HCEC 1CT (cell line): Measurements from ENCODE around the gene PRKAG2.

Experiments
- DNase-seq: peaks from one replicate; pipeline ENCODE4 v3.0.0-alpha.2; 2017

The PRKAG2 gene

DNA sequence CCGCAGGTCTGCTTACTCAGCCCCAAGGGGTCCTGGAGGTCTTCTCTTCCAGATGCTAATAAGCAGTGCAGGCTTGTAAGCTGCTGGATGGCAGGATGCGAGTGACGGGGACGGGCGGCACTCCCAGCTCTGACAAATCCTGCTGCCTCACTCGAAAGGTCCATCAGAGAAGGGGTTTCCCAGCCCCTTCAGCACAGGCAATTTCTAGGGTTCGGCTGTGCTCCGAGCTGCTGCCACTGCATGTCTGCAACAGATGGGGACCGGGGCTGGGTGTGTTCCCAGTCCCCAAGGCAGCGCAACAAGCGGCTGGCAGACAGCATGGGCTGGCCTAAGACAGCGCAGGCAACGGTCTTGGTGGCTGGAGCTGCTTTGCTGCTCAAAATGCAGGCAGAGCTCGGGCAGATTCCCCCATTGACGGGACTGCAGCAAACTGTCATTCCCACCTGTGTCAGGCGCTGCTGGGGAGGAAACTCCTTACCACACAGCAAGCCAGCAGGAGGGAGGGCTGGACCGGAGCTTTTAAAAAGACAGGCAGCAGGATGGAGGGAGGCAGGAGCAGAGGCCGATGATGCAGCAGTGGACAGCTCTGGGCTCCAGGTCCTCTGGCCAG lies 62.4 kb downstream of the PRKAG2 start:
- no peak for DNase-seq

GRCh38 chr7:151813997-151814396 lies 62.9 kb downstream of the PRKAG2 start:
- no peak for DNase-seq

DNA sequence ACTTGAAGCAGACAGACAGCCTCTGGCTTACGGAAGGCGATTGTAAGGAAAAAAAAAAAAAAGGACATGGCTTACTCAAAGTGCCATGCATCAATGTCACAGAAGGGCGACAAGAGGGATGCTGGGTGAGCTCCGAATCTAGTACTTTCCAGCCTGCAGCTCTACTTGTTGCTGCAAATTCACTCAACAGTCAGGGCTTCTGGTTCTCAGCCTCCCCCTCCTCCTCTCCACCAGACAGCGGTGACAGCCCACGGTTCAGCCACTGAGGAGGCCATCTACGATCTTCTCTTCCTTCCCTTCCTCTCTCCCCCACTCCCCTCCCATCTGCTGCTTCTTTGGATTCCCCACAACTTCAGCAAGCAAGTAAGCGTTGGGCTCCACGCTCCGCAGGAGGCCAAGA lies 63.5 kb downstream of the PRKAG2 start:
- DNase-seq: no peak

DNA sequence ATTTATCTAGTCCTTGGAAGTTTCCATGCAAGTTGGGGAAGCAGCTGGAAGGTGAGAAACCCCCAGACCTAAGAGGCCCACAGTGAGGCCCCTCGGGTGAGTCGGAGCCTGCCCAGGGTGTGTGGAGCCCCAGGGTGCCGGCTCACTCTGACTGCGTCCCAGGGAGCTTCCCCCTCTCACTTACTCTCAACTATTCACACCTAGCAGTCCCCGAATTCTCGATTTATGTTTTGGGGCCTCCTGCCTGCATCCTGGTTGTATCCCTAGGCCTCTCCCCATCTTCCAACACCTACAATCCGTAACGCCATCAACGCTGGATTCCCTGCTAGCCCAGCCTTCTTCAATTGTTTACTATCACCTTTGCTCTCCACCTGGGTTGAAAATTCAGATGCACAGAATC lies 63.9 kb downstream of the PRKAG2 start:
- no peak for DNase-seq

DNA sequence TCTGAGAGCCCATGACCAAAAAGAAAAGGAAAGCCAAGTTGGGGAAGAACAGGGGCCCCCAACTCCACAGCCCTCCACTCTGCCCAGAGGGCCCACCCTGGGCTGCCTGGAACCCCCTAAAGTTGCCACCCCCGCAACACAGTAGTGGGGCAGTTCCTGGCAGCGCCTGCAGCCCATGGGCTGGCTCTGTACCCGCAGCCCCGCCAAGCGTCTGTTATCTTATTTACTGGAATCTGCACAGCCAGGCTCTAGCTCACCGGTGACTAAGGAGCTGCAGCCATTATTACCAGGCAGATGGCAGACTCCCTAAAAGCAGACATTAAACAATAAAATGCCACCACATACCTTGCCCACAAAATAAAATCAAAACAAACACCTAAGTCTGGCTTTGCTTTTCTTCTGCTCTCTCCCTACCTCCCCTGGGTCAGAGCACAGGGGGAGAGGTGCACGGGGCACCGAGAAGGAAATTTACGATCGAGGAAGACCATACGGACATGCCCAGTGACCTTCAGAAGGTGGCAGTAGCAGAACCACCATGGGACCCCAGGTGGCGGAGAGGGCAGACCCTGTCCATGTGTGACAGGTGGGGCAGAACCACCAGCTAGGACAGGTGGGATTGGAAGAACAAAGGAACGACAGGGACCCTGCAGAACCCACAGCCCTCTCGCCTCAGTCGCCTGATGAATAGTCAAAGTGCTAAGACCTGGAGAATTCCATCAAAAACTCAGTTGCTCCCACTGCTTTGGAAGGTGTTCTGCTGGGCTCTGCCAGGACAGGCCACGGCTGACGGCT lies 66.3 kb downstream of the PRKAG2 start:
- no peak for DNase-seq

DNA sequence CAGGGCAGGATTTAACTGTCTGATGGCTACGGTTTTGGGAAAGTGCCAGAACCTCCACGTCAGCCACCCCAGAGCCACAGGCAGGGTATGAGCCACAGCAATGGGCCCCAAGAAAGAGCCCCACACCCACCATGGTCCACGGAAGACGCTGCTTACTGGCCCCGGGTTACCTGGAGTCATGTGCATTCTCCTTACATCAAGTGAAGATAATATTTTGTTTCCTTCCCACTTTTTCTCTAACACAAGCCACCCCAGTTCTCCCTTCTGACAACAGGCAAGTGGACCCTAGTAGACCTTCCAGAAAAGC lies 67.1 kb downstream of the PRKAG2 start:
- DNase-seq: no peak

DNA sequence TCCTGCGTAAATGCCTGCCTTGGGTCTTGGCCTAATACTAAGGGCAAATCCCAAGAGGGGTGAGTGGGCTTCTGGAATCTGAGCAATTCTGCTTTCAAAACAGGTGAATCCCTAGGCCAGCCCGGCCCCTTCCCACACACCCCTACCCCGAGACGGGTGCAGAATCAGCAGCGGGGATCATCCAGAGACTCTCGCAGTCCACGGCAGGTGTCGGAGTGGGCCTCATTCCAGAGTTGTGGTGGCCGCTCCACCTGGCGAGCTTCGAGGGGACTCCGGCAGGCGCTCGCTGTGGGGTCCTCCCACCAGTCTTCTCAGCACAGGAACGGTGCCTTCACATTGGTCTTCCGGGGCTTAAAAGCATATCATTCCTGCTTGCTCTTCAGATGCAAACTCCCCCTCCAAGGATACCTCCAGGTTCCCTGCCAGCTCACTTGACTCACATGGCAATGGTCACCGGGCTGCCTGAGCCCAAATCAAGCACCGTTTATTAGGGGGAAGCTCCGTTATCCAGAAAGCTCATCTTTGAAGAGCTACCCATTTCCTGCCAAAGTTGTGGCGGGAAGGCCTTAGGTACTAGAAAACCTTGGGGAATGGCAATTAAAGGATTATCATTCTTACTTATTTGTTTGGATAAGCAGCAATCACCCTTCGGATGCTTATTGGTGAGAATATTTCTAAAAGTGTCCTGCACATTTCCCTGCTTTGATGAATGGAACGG lies 67.6 kb downstream of the PRKAG2 start:
- DNase-seq: no peak

DNA sequence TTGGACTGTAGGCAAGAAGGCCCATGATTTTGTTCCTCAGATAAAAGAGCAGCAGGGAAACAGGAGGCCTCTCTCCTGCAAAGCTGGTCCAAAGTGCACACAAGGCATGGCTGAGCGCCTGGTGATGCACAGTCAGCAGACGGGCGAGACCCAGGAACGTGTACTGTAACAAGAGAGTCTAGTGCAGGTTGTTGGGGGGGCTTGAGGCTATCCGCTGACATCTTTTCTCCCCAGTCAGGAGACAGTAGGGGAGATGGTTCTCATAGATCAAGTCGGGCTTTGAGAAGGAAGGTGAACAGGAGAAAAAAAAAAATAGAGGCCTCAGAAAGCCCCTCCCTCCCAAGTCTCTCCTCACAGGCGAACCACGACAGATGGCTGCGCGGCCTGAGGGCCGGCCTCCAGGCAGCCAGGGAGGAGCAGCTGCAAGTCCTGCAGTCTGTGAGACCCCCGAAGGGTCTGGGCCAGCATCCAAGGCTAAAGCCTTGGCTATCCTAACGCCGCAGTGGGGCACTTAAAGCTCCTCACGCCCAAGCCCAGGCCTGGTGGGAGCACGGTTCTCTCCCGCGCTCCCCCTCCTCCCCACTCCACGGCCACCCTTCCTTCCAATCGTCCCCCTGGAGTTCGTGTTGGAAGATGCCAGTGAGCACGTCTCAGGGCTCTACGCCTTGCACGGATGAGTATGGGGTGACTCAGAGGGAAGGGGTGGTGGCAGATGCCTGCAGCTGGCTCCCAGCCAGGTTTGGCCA lies 68.3 kb downstream of the PRKAG2 start:
- peak; percentile 26 for DNase-seq

- DNase-seq: no peak
Measured at GRCh38 chr7:151807846-151808245, 69.1 kb downstream of the PRKAG2 start.

GRCh38 chr7:151806952-151807775 lies 69.8 kb downstream of the PRKAG2 start:
- DNase-seq: no peak

DNA sequence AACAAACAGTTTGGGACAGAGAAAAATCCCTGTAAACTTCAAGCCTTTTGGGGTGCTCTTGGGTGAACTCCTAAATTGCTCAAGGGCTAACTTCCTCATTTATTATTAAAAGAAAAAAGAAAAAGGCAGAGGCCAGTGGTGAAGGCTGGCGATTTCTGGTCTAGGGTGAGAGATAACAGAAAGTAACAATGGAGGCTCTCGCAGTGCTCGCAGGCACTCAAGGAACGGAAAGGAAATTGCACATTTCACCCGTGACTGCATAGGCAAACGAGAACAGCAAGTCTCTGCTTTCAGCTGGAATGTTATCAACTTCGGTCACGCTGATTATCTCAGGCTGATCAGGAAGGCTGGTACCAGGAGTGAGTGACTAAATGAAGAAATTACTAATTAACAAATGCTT lies 70.7 kb downstream of the PRKAG2 start:
- no peak for DNase-seq

GRCh38 chr7:151805191-151805590 lies 71.7 kb downstream of the PRKAG2 start:
- DNase-seq: no peak

GRCh38 chr7:151804756-151805155 lies 72.2 kb downstream of the PRKAG2 start:
- DNase-seq: no peak

DNA sequence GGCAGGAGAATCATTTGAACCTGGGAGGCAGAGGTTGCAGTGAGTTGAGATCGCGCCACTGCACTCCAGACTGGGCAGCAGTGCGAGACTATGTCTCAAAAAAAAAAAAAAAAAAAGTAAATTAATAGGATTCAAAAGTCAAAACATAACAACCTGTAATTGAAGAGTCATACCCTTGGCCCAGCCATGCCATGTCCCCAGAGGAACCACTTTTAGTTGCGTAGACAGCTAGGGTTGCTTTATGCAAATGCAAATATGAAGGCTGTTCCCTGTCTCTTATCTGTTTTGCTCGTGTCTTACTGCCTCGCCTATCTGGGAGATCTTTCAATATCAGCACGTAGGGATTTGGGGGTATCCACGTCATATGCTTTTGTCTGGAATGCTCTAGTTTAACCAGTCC lies 73.1 kb downstream of the PRKAG2 start:
- no peak for DNase-seq

- DNase-seq: no peak
Measured at GRCh38 chr7:151802469-151802846, 74.5 kb downstream of the PRKAG2 start.

DNA sequence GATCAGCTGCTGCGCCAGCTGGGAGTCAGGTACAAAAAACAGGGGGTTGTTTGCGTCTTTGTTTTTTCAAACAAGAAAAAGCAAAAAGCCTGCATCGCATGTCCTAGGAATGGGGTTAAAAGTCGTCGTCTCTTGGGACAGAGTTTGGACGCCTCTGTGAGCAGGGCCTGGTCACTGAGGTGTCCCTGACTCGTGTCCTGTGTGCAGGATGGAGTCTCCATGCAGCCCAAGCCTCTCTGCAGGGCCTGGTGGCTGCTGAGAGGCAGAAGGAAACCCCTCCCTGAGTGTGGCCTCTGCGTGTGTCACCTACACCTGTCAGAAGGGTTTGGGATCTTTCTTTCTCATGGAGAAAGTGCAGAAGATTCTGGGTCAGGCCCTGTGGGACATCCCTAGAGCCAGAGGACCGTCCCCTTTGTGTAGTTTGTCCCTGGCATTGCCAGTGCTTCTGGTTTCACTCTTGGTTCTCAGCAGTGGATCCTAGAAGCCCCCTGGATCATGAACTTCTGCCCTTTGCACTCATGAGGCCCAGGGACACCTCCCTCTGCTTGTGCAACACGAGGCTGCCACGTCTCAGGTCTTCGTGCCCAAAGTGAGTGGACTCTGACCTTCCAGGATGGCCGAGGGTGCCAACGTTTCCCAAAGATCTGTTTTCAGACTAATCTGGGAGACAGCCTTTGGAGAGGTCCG lies 75.0 kb downstream of the PRKAG2 start:
- no peak for DNase-seq

DNA sequence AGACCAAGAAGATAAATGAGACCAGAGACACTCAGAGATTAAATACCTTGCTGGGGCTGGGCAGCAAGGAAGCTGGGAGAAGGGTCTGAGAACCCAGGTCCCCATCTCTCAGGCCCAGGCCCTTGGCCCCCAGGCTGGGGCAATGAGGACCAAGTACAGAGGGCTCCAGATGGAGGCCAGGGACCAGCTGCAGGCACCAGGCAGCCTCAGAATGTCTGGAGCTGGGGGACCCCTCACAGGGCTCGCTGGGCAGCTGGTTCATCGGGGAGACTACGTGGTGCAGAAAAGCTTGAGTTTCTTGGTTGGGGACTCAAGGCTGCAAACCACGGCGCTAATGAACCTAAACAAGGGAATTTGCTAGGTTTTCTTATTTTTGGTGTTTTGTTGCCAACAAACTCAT lies 75.6 kb downstream of the PRKAG2 start:
- DNase-seq: no peak

DNA sequence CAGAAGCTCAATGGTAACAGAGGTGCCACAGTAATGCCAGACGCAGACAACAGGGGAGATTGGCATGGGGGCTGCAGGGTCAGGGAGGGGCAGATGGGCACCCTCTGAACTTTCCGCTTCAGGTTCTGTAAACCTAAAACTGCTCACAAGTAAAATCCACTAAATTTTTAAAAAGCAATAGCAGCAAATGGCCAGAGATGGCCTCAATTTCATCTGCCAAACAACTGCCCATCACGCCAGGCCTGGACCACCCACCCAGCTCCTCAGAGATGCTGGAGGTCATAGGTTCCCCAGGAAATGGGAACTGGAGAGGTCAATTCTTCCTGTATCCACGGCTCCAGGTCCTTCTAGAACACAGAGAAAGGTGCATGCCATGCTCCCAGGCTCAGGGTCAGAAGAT lies 76.1 kb downstream of the PRKAG2 start:
- DNase-seq: no peak

DNA sequence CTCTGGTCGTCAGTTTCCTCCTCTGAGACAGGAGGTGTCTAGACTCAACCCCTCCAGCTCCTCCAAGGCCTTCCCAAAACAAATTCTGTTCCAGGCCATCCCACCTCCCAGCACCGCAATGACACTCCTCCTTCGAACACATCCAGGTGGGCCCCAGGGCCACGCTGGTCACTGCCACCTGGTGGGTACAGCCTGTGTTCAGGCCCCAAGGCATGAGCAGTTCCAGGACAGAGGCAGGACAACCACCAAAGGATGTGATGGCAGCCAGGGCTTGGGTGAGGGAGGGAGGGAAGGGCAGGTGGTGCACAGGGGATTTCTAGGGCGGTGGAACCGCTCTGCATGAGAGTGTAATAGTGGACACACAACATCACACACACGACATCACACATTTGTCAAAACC lies 76.5 kb downstream of the PRKAG2 start:
- no peak for DNase-seq

DNA sequence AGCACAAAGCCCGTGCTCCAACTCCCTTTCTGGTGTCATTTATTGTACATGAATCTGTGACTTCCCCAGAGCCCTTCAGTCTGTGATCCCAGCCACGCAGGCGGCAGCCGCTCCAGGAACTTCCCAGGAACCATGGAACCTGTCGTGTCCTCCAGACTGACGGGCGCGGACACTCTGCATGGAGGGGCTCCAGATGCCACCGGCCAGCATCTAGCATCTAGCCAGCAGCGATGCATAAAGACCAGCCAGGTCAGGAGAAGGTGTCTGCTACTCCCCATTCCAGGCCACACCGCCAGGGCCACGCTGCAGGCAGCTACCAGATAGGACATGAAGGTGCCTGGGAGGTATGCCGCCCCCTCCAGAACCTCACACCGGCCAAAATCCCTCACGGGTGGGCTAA lies 77.4 kb downstream of the PRKAG2 start:
- no peak for DNase-seq

GRCh38 chr7:151798851-151799448 lies 78.0 kb downstream of the PRKAG2 start:
- no peak for DNase-seq
